HCT116 (cell line): ENCODE data around the gene SOWAHB. TPM values are rescaled to one million over a fixed set of nuclear protein-coding genes. Genes with fewer than 3 reads are reported as not detected.

Experiments used
- ATAC-seq: fragments of 200-7000 bp; cut with Tn5 transposase; 2 replicates; pipeline ENCODE4 v1.9.1; 2020; ENCODE audit warnings: mild to moderate bottlenecking, moderate library complexity
- BruUV-seq: library from RNA; stranded (reverse); fragments of 400-500 nt; replicated peaks from 2 replicates; lab custom pipeline; 2021; lab: Mats Ljungman, UMichigan
- CTCF ChIA-PET: fragments of 300-600 bp; sonication (Branson Sonifier 250); formaldehyde crosslinking; loops from one replicate; lab custom pipeline; 2021; ENCODE audit warnings: antibody characterized with exemption; lab: Charles Lee
- POLR2A ChIA-PET: fragments of 300-600, 350-600 bp; sonication (Branson Sonifier 250); formaldehyde crosslinking; loops from one replicate; lab custom pipeline; 2021; ENCODE audit warnings: antibody characterized with exemption; lab: Charles Lee
- RAD21 ChIA-PET, 2 experiments: fragments of 300-600 bp; sonication (Branson Sonifier 250); formaldehyde crosslinking; loops; one replicate each; lab custom pipeline; 2023; ENCODE audit warnings: low total read pairs in 2 of 2; ENCODE audit not compliant: uncharacterized antibody in 2 of 2, unreplicated experiment in 2 of 2, low non-redundant PET in 1 of 2; lab: Charles Lee
- DNase-seq: peaks from one replicate; pipeline ENCODE4 v3.0.0-alpha.2; 2010; ENCODE audit warnings: low read depth, low spot score
- H2AFZ ChIP-seq: fragments of 200-600 bp; shearing (Covaris generic), sonication (generic); 2 replicates; pipeline ENCODE4 v1.6.1; 2017; ENCODE audit warnings: low read depth, mixed run types, mixed read lengths, antibody characterized with exemption, low read length; ENCODE audit not compliant: poor library complexity, severe bottlenecking
- H3K27ac ChIP-seq: 2 replicates; pipeline ENCODE4 v1.5.1; 2012; ENCODE audit warnings: low read depth, low read length
- H3K27me3 ChIP-seq: fragments of 200-600 bp; sonication (generic); 2 replicates; pipeline ENCODE4 v1.6.1; 2016; ENCODE audit warnings: mixed run types, low read length, mixed read lengths; ENCODE audit not compliant: insufficient read depth
- H3K36me3 ChIP-seq, 2 experiments: fragments of 200-500 bp in 1 of 2; fragments of 200-600 bp in 1 of 2; sonication (Bioruptor generic) in 1 of 2; sonication (generic) in 1 of 2; 2 replicates each; pipeline versions ENCODE4 v1.5.1 to v1.6.1; 2014 to 2016; ENCODE audit warnings: low read length in 2 of 2, inconsistent platforms in 1 of 2, mixed read lengths in 1 of 2, mixed run types in 1 of 2; ENCODE audit not compliant: insufficient read depth in 2 of 2, control insufficient read depth in 1 of 2
- H3K4me1 ChIP-seq, 2 experiments: fragments of 200-600 bp in 1 of 2; sonication (generic) in 1 of 2; 2 replicates each; pipeline versions ENCODE4 v1.5.1 to v1.6.1; 2012 to 2017; ENCODE audit warnings: low read length in 2 of 2, inconsistent platforms in 1 of 2, mild to moderate bottlenecking in 1 of 2, mixed read lengths in 1 of 2, mixed run types in 1 of 2, moderate library complexity in 1 of 2; ENCODE audit not compliant: insufficient read depth in 2 of 2, control insufficient read depth in 1 of 2
- H3K4me2 ChIP-seq: fragments of 200-600 bp; sonication (generic); 2 replicates; pipeline ENCODE4 v1.6.1; 2017; ENCODE audit warnings: mixed run types, low read length, mixed read lengths
- H3K4me3 ChIP-seq, 2 experiments: fragments of 200-600 bp in 1 of 2; sonication (generic) in 1 of 2; replicated peaks in 1 of 2; 2 replicates each; pipeline ENCODE4 v1.5.1; 2011 to 2016; ENCODE audit warnings: low read length in 2 of 2, control low read depth in 1 of 2, low read depth in 1 of 2, mild to moderate bottlenecking in 1 of 2, mixed read lengths in 1 of 2, mixed run types in 1 of 2
- H3K79me2 ChIP-seq: fragments of 200-600 bp; sonication (generic); 2 replicates; pipeline ENCODE4 v1.6.1; 2017; ENCODE audit warnings: mild to moderate bottlenecking, mixed run types, low read length, moderate library complexity, mixed read lengths; ENCODE audit not compliant: insufficient read depth
- H3K9ac ChIP-seq: fragments of 200-600 bp; sonication (generic); 2 replicates; pipeline ENCODE4 v1.6.1; 2016; ENCODE audit warnings: low read length, mixed read lengths
- H3K9me2 ChIP-seq: fragments of 200-600 bp; sonication (generic), shearing (Covaris generic); 2 replicates; pipeline ENCODE4 v1.6.1; 2017; ENCODE audit warnings: mixed run types, mild to moderate bottlenecking, moderate library complexity; ENCODE audit not compliant: insufficient read depth
- H3K9me3 ChIP-seq, 2 experiments: fragments of 200-500 bp in 1 of 2; fragments of 200-600 bp in 1 of 2; sonication (Bioruptor generic) in 1 of 2; sonication (generic) in 1 of 2; 2 replicates each; pipeline ENCODE4 v1.6.1; 2014 to 2017; ENCODE audit warnings: low read length in 2 of 2, mixed read lengths in 2 of 2, inconsistent platforms in 1 of 2, low read depth in 1 of 2, mild to moderate bottlenecking in 1 of 2, mixed run types in 1 of 2, moderate library complexity in 1 of 2; ENCODE audit not compliant: control insufficient read depth in 1 of 2, insufficient read depth in 1 of 2
- H4K20me1 ChIP-seq: fragments of 200-600 bp; sonication (generic), shearing (Covaris generic); 2 replicates; pipeline ENCODE4 v1.6.1; 2017; ENCODE audit warnings: mixed run types, mild to moderate bottlenecking, moderate library complexity; ENCODE audit not compliant: insufficient read depth
- EGR1 ChIP-seq: IDR thresholded peaks from 2 replicates; pipeline ENCODE4 v1.6.1; 2012; ENCODE audit warnings: low read depth
- EZH2 ChIP-seq: fragments of 200-600 bp; sonication (generic); IDR thresholded peaks from 2 replicates; pipeline ENCODE4 v1.6.1; 2017; ENCODE audit warnings: antibody characterized with exemption, mixed run types
- EZH2phosphoT487 ChIP-seq: fragments of 200-600 bp; IDR thresholded peaks from 2 replicates; pipeline ENCODE4 v1.6.1; 2018; ENCODE audit warnings: antibody characterized with exemption, borderline replicate concordance
- JUND ChIP-seq: IDR thresholded peaks from 2 replicates; pipeline ENCODE4 v1.6.1; 2012
- POLR2A ChIP-seq: IDR thresholded peaks from 2 replicates; pipeline ENCODE4 v1.7.0; 2011; ENCODE audit warnings: borderline replicate concordance; ENCODE audit not compliant: insufficient read depth, insufficient read length; ENCODE audit errors: extremely low read depth
- RAD21 ChIP-seq: IDR thresholded peaks from 2 replicates; pipeline ENCODE4 v1.6.1; 2012; ENCODE audit warnings: low read depth, mild to moderate bottlenecking
- SIN3A ChIP-seq: IDR thresholded peaks from 2 replicates; pipeline ENCODE4 v1.6.1; 2012; ENCODE audit warnings: low read depth
- SRF ChIP-seq: IDR thresholded peaks from 2 replicates; pipeline ENCODE4 v1.6.1; 2012; ENCODE audit warnings: low read depth
- ZBTB33 ChIP-seq: IDR thresholded peaks from 2 replicates; pipeline ENCODE4 v1.6.1; 2011; ENCODE audit warnings: mild to moderate bottlenecking, low read length, moderate library complexity; ENCODE audit not compliant: insufficient replicate concordance; ENCODE audit errors: extremely low read depth
- ZFX ChIP-seq: fragments of 450-650 bp; IDR thresholded peaks from 2 replicates; pipeline ENCODE4 v1.6.1; 2017
- intact Hi-C: fragments of 100-400 bp; cut with micrococcal nuclease; formaldehyde crosslinking; loops from 2 replicates; pipeline ENCODE4 v1.10.0; 2022
- total RNA-seq: library from RNA; stranded (reverse); gene quantifications from one replicate; pipeline ENCODE4 v1.2.1, GENCODE V29; 2021; ENCODE audit not compliant: unreplicated experiment
- TF ChIP-seq, protein P1 (sequence below): IDR thresholded peaks from 2 replicates; pipeline ENCODE4 v1.6.1; 2012; ENCODE audit warnings: low read depth

The SOWAHB gene
- total RNA-seq, 1 experiment from 2014 or later, result 3.0 TPM

- TF ChIP-seq ZFX (no peak), EZH2phosphoT487 (no peak), ZBTB33 (no peak), SIN3A (no peak), EGR1 (no peak), SRF (no peak), JUND (no peak), EZH2 (no peak), RAD21 (no peak), POLR2A (no peak)
- TF ChIP-seq, protein P1, sequence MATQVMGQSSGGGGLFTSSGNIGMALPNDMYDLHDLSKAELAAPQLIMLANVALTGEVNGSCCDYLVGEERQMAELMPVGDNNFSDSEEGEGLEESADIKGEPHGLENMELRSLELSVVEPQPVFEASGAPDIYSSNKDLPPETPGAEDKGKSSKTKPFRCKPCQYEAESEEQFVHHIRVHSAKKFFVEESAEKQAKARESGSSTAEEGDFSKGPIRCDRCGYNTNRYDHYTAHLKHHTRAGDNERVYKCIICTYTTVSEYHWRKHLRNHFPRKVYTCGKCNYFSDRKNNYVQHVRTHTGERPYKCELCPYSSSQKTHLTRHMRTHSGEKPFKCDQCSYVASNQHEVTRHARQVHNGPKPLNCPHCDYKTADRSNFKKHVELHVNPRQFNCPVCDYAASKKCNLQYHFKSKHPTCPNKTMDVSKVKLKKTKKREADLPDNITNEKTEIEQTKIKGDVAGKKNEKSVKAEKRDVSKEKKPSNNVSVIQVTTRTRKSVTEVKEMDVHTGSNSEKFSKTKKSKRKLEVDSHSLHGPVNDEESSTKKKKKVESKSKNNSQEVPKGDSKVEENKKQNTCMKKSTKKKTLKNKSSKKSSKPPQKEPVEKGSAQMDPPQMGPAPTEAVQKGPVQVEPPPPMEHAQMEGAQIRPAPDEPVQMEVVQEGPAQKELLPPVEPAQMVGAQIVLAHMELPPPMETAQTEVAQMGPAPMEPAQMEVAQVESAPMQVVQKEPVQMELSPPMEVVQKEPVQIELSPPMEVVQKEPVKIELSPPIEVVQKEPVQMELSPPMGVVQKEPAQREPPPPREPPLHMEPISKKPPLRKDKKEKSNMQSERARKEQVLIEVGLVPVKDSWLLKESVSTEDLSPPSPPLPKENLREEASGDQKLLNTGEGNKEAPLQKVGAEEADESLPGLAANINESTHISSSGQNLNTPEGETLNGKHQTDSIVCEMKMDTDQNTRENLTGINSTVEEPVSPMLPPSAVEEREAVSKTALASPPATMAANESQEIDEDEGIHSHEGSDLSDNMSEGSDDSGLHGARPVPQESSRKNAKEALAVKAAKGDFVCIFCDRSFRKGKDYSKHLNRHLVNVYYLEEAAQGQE, result no peak
- ChIA-PET RAD21 (no interaction called here), POLR2A (no interaction called here), CTCF (no interaction called here)
- H3K27ac ChIP-seq, result no peak overlapping the region
- no peaks in the 10 kb centered on the region for H3K27me3 ChIP-seq
- H3K9me3 ChIP-seq, result no peaks in the 10 kb centered on the region
- H3K79me2 ChIP-seq, result no peaks in the 10 kb centered on the region
- no peak overlapping the region for H3K9ac ChIP-seq
- H2AFZ ChIP-seq, result no peak overlapping the region
- H3K4me3 ChIP-seq, result no peak overlapping the region
- no TSS peak for BruUV-seq
- ATAC-seq (no peak), DNase-seq (no peak)
- H3K4me2 ChIP-seq, result no peak overlapping the region
- no peaks in the 10 kb centered on the region; a peak in 1 of 4 replicates for H3K4me1 ChIP-seq
- no peaks in the 10 kb centered on the region for H4K20me1 ChIP-seq
- H3K9me2 ChIP-seq, result no peaks in the 10 kb centered on the region
- intact Hi-C loops, result no loop called here
- H3K36me3 ChIP-seq, result no peaks in the 10 kb centered on the region
Observed at GRCh38 chr4:76905521-76905920, 7.6 kb upstream of the SOWAHB start.
